OCI-LY1 (cell line): ENCODE data around the gene SLC26A11.

Source experiments
- H2AFZ ChIP-seq: fragments of 200-600 bp; sonication (generic), shearing (Covaris generic); 2 replicates; pipeline ENCODE4 v1.6.0; 2014; ENCODE audit warnings: antibody characterized with exemption, mild to moderate bottlenecking, low read length
- H3F3A ChIP-seq: fragments of 200-600 bp; sonication (generic), shearing (Covaris generic); 2 replicates; pipeline ENCODE4 v1.6.0; 2014; ENCODE audit warnings: mild to moderate bottlenecking, antibody characterized with exemption, low read length, moderate library complexity; ENCODE audit not compliant: insufficient read depth
- H3K27ac ChIP-seq: fragments of 200-600 bp; sonication (generic); 2 replicates; pipeline ENCODE4 v1.5.1; 2014; ENCODE audit warnings: low read length, mixed run types, mild to moderate bottlenecking, low read depth; ENCODE audit not compliant: poor library complexity, severe bottlenecking
- H3K27me3 ChIP-seq: fragments of 200-600 bp; sonication (generic); 2 replicates; pipeline ENCODE4 v1.6.0; 2014; ENCODE audit warnings: antibody characterized with exemption, mild to moderate bottlenecking, low read length, moderate library complexity; ENCODE audit not compliant: insufficient read depth
- H3K36me3 ChIP-seq: fragments of 200-600 bp; sonication (generic); 2 replicates; pipeline ENCODE4 v1.6.1; 2014; ENCODE audit warnings: mild to moderate bottlenecking, antibody characterized with exemption, low read length, moderate library complexity, mixed read lengths; ENCODE audit not compliant: insufficient read depth
- H3K4me1 ChIP-seq: fragments of 200-600 bp; sonication (generic); 2 replicates; pipeline ENCODE4 v1.5.1; 2014; ENCODE audit warnings: mild to moderate bottlenecking, low read length, moderate library complexity; ENCODE audit not compliant: insufficient read depth, severe bottlenecking
- H3K4me2 ChIP-seq: fragments of 200-600 bp; sonication (generic), shearing (Covaris generic); 2 replicates; pipeline ENCODE4 v1.6.1; 2014; ENCODE audit warnings: low read length
- H3K4me3 ChIP-seq: fragments of 200-600 bp; sonication (generic); 2 replicates; pipeline ENCODE4 v1.5.1; 2014; ENCODE audit warnings: low read length, low read depth, mild to moderate bottlenecking, mixed read lengths; ENCODE audit not compliant: poor library complexity, severe bottlenecking
- H3K79me2 ChIP-seq: fragments of 200-600 bp; shearing (Covaris generic); 2 replicates; pipeline ENCODE4 v1.6.1; 2016; ENCODE audit warnings: mixed run types, low read length, mixed read lengths; ENCODE audit not compliant: insufficient read depth
- H3K9ac ChIP-seq: fragments of 200-600 bp; sonication (generic), shearing (Covaris generic); 2 replicates; pipeline ENCODE4 v1.6.1; 2014; ENCODE audit warnings: mild to moderate bottlenecking, low read length, mixed read lengths
- H3K9me2 ChIP-seq: fragments of 200-600 bp; sonication (generic), shearing (Covaris generic); 2 replicates; pipeline ENCODE4 v1.6.1; 2014; ENCODE audit warnings: low read depth, mild to moderate bottlenecking, low read length, mixed read lengths
- H3K9me3 ChIP-seq: fragments of 200-600 bp; shearing (Covaris generic); 2 replicates; pipeline ENCODE4 v1.6.1; 2014; ENCODE audit warnings: low read length, mixed read lengths
- H4K20me1 ChIP-seq: fragments of 200-600 bp; sonication (generic), shearing (Covaris generic); 2 replicates; pipeline ENCODE4 v1.6.0; 2016; ENCODE audit warnings: mild to moderate bottlenecking, low read length; ENCODE audit not compliant: insufficient read depth
- CTCF ChIP-seq: fragments of 200-600 bp; sonication (generic), shearing (Covaris generic); IDR thresholded peaks from 2 replicates; pipeline ENCODE4 v1.5.1; 2017; ENCODE audit warnings: mild to moderate bottlenecking, antibody characterized with exemption, low read length, moderate library complexity, mixed read lengths
- EZH2 ChIP-seq: fragments of 200-600 bp; sonication (generic), shearing (Covaris generic); IDR thresholded peaks from 2 replicates; pipeline ENCODE4 v1.8.0; 2017; ENCODE audit warnings: borderline replicate concordance, mixed run types, mild to moderate bottlenecking, antibody characterized with exemption, low read length, moderate library complexity, mixed read lengths

The SLC26A11 gene

GRCh38 chr17:80262775-80263244, 42.6 kb downstream of the SLC26A11 start:
- Histone ChIP-seq H4K20me1 (no peaks in the 10 kb centered on the region), H3K9me2 (no peaks in the 10 kb centered on the region), H3K9me3 (no peaks in the 10 kb centered on the region), H3K9ac (no peak overlapping the region; the same call in 1 of the 2 replicates), H3K4me3 (peak overlapping the region; percentile 46), H2AFZ (no peak overlapping the region), H3K36me3 (no peaks in the 10 kb centered on the region), H3F3A (0 out of 2 replicates have a peak, but pooled peaks cover 5% of the 10 kb centered on the region), H3K27ac (peak overlapping the region; percentile 60), H3K27me3 (no peaks in the 10 kb centered on the region), H3K4me2 (peak overlapping the region; percentile 66), H3K79me2 (no peaks in the 10 kb centered on the region), H3K4me1 (peaks cover 47% of the 10 kb centered on the region)
- TF ChIP-seq CTCF (no peak), EZH2 (no peak)

GRCh38 chr17:80263253-80264204, 43.3 kb downstream of the SLC26A11 start:
- Histone ChIP-seq H3K27ac (no peak overlapping the region), H3K79me2 (no peaks in the 10 kb centered on the region)

More at GRCh38 chr17:80263253-80264204, 43.3 kb downstream of the SLC26A11 start:
- H3K4me2 ChIP-seq: peak overlapping the region; percentile 66
- H3F3A ChIP-seq: 0 out of 2 replicates have a peak, but pooled peaks cover 4% of the 10 kb centered on the region
- peak; percentile 12; the same call in 1 of the 2 replicates for TF ChIP-seq CTCF
- TF ChIP-seq EZH2: no peak
- no peak overlapping the region for H2AFZ ChIP-seq
- H3K36me3 ChIP-seq: 0 out of 2 replicates have a peak, but pooled peaks cover under 1% of the 10 kb centered on the region
- H3K9me2 ChIP-seq: no peaks in the 10 kb centered on the region
- no peaks in the 10 kb centered on the region for H3K9me3 ChIP-seq
- peaks cover 45% of the 10 kb centered on the region for H3K4me1 ChIP-seq
- H3K4me3 ChIP-seq: peak overlapping the region; percentile 46
- no peaks in the 10 kb centered on the region for H3K27me3 ChIP-seq
- no peaks in the 10 kb centered on the region for H4K20me1 ChIP-seq
- H3K9ac ChIP-seq: no peak overlapping the region; the same call in 1 of the 2 replicates
